Gastroesophageal sphincter (tissue), 3 donors: ENCODE measurements around the gene ST8SIA5.

Source experiments
- EP300 ChIP-seq: sonication (generic); formaldehyde crosslinking; IDR thresholded peaks from one replicate; pipeline ENCODE4 v1.6.1; 2017; ENCODE audit warnings: antibody characterized with exemption, mild to moderate bottlenecking
- POLR2A ChIP-seq, 2 donors: fragments of 450-650 bp; IDR thresholded peaks; one replicate each; pipeline ENCODE4 v1.6.1; 2017; ENCODE audit warnings: antibody characterized with exemption in 2 of 2, mild to moderate bottlenecking in 2 of 2, moderate library complexity in 1 of 2
- POLR2AphosphoS5 ChIP-seq: sonication (generic); formaldehyde crosslinking; IDR thresholded peaks from one replicate; pipeline ENCODE4 v1.6.1; 2017; ENCODE audit warnings: antibody characterized with exemption
- TF ChIP-seq, protein P1 (sequence below), 4 experiments: fragments of 200-600 bp in 2 of 4; fragments of 450-650 bp in 2 of 4; sonication (generic) in 1 of 4; IDR thresholded peaks; one replicate each; pipeline ENCODE4 v1.5.1; 2017 to 2019; ENCODE audit warnings: antibody characterized with exemption in 4 of 4, mild to moderate bottlenecking in 2 of 4, moderate library complexity in 2 of 4

DNA sequence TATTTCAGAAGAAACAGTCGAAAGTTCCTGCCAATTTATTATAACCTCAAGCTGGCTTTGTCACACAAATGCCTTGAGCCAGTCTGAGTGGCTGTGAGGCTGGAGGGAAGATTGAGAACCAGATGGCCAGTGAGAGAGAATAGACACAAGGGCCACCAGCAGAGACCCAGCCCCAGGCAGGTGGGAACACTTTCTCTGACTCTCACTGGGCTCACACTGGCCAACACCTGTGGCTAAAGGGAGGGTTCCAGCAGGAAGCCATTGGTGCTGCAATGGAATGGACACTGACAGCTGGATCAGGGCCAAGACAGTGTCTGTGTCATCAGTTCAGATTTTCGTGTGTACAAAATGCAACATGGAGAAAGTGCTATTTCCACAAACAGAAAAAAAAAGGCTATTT is 129.7 kb downstream of the ST8SIA5 start:
- TF ChIP-seq, protein P1, sequence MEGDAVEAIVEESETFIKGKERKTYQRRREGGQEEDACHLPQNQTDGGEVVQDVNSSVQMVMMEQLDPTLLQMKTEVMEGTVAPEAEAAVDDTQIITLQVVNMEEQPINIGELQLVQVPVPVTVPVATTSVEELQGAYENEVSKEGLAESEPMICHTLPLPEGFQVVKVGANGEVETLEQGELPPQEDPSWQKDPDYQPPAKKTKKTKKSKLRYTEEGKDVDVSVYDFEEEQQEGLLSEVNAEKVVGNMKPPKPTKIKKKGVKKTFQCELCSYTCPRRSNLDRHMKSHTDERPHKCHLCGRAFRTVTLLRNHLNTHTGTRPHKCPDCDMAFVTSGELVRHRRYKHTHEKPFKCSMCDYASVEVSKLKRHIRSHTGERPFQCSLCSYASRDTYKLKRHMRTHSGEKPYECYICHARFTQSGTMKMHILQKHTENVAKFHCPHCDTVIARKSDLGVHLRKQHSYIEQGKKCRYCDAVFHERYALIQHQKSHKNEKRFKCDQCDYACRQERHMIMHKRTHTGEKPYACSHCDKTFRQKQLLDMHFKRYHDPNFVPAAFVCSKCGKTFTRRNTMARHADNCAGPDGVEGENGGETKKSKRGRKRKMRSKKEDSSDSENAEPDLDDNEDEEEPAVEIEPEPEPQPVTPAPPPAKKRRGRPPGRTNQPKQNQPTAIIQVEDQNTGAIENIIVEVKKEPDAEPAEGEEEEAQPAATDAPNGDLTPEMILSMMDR (IDR thresholded peaks at IDR 0.05) = no peak
- TF ChIP-seq POLR2A (IDR thresholded peaks at IDR 0.05) (no peak), POLR2AphosphoS5 (no peak), EP300 (no peak)
